Activated CD4-positive, alpha-beta T cell treated with anti-CD3 and anti-CD28 coated beads for 4 hours (primary cell): Measurements from ENCODE around the gene UGT2A2.
"Not testable (repeated sequence)": the region's sequence is repeated elsewhere in the genome, so short reads cannot be mapped to it uniquely, and the experiment has no call there.

Source experiments
- DNase-seq, 2 donors: peaks; one replicate each; pipeline ENCODE4 v3.0.0-alpha.2; 2020

Gene UGT2A2

GRCh38 chr4:69639542-69639941, at the start of gene UGT2A2:
Gene UGT2A2, minus strand, starts transcription at chr4:69639642. Its CDS starts 2 bp downstream, at chr4:69639640.
- DNase-seq = no peak

- no peak for DNase-seq
Measured at GRCh38 chr4:69684804-69685203, 45.4 kb upstream of the UGT2A2 start.

GRCh38 chr4:69668680-69669079, 29.2 kb upstream of the UGT2A2 start:
- DNase-seq = no peak

- not testable (repeated sequence) for DNase-seq
Measured at GRCh38 chr4:69664009-69664408, 24.6 kb upstream of the UGT2A2 start.

GRCh38 chr4:69661130-69661803, 21.8 kb upstream of the UGT2A2 start:
- DNase-seq = peak; percentile 0 to 5

- no peak for DNase-seq
Measured at GRCh38 chr4:69658133-69658532, 18.7 kb upstream of the UGT2A2 start.

GRCh38 chr4:69656653-69657158, 17.3 kb upstream of the UGT2A2 start:
- no peak for DNase-seq

GRCh38 chr4:69653147-69653546, 13.7 kb upstream of the UGT2A2 start, which contains the start of gene UGT2A1:
Gene UGT2A1, minus strand, starts transcription at chr4:69653247. Its CDS starts 5,603 bp downstream, at chr4:69647644.
- DNase-seq = no peak

- DNase-seq = no peak
Measured at GRCh38 chr4:69650872-69651271, 11.4 kb upstream of the UGT2A2 start.

GRCh38 chr4:69649629-69650028, 10.2 kb upstream of the UGT2A2 start:
- no peak for DNase-seq

GRCh38 chr4:69649207-69649606, 9.8 kb upstream of the UGT2A2 start:
- DNase-seq = no peak

- no peak for DNase-seq
Measured at GRCh38 chr4:69642961-69643360, 3.5 kb upstream of the UGT2A2 start.

- DNase-seq = no peak
Measured at GRCh38 chr4:69640289-69640688, 847 bp upstream of the UGT2A2 start.

- no peak for DNase-seq
Measured at GRCh38 chr4:69617083-69617694, 22.3 kb downstream of the UGT2A2 start.

- DNase-seq = no peak
Measured at GRCh38 chr4:69610484-69610883, 29.0 kb downstream of the UGT2A2 start.

GRCh38 chr4:69601065-69601464, 38.4 kb downstream of the UGT2A2 start:
- DNase-seq = no peak

GRCh38 chr4:69600013-69600412, 39.4 kb downstream of the UGT2A2 start:
- no peak for DNase-seq

- no peak for DNase-seq
Measured at GRCh38 chr4:69594382-69594781, 45.1 kb downstream of the UGT2A2 start.

- no peak for DNase-seq
Measured at GRCh38 chr4:69591364-69591763, 48.1 kb downstream of the UGT2A2 start.

GRCh38 chr4:69589884-69590283, 49.6 kb downstream of the UGT2A2 start:
- no peak for DNase-seq

GRCh38 chr4:69584135-69584534, 55.3 kb downstream of the UGT2A2 start:
- DNase-seq = no peak

- DNase-seq = no peak
Measured at GRCh38 chr4:69583543-69583942, 55.9 kb downstream of the UGT2A2 start.

GRCh38 chr4:69577245-69577644, 62.2 kb downstream of the UGT2A2 start:
- DNase-seq = no peak

- DNase-seq = no peak
Measured at GRCh38 chr4:69576251-69576877, 63.1 kb downstream of the UGT2A2 start.
